DND-41 (cell line): Measurements from ENCODE around the gene ELK1.

ENCODE experiments used
- EZH2 ChIP-seq: IDR thresholded peaks from 3 replicates; pipeline ENCODE4 v1.6.1; 2012; ENCODE audit warnings: borderline replicate concordance, low read depth, mild to moderate bottlenecking, moderate library complexity, low read length, inconsistent platforms; ENCODE audit not compliant: severe bottlenecking
- TF ChIP-seq, protein P1 (sequence below): IDR thresholded peaks from 2 replicates; pipeline ENCODE4 v1.5.1; 2012; ENCODE audit warnings: borderline replicate concordance, low read length, moderate library complexity, mild to moderate bottlenecking; ENCODE audit not compliant: poor library complexity, severe bottlenecking; ENCODE audit errors: extremely low read depth

DNA sequence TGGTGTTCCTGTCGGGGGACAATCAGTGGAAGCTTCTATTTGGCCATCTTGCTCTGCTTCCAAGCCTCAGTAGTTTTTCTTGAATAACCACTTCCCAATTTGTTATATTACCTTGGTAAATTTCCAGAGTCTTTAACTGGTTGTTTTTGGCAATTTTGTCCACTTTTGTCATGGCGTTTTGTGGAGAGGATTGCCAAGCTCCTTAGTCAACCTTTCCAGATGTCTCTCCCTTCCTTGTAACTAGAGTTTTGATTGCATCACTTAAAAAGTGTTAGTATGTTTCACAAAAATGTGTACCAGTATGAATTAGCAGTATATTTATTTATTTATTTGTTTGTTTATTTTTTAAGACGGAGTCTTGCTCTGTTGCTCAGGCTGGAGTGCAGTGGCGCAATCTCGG lies 24.4 kb upstream of the ELK1 start:
- TF ChIP-seq, protein P1, sequence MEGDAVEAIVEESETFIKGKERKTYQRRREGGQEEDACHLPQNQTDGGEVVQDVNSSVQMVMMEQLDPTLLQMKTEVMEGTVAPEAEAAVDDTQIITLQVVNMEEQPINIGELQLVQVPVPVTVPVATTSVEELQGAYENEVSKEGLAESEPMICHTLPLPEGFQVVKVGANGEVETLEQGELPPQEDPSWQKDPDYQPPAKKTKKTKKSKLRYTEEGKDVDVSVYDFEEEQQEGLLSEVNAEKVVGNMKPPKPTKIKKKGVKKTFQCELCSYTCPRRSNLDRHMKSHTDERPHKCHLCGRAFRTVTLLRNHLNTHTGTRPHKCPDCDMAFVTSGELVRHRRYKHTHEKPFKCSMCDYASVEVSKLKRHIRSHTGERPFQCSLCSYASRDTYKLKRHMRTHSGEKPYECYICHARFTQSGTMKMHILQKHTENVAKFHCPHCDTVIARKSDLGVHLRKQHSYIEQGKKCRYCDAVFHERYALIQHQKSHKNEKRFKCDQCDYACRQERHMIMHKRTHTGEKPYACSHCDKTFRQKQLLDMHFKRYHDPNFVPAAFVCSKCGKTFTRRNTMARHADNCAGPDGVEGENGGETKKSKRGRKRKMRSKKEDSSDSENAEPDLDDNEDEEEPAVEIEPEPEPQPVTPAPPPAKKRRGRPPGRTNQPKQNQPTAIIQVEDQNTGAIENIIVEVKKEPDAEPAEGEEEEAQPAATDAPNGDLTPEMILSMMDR = no peak
- TF ChIP-seq EZH2 = no peak
